Measurements from ENCODE around the gene OR2AE1. TPM values are rescaled to one million over a fixed set of nuclear protein-coding genes. Genes with fewer than 3 reads are reported as not detected.

OR2AE1 gene, protein sequence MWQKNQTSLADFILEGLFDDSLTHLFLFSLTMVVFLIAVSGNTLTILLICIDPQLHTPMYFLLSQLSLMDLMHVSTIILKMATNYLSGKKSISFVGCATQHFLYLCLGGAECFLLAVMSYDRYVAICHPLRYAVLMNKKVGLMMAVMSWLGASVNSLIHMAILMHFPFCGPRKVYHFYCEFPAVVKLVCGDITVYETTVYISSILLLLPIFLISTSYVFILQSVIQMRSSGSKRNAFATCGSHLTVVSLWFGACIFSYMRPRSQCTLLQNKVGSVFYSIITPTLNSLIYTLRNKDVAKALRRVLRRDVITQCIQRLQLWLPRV
- 0.23 and 0.26 TPM in 2 replicates for total RNA-seq

DNA sequence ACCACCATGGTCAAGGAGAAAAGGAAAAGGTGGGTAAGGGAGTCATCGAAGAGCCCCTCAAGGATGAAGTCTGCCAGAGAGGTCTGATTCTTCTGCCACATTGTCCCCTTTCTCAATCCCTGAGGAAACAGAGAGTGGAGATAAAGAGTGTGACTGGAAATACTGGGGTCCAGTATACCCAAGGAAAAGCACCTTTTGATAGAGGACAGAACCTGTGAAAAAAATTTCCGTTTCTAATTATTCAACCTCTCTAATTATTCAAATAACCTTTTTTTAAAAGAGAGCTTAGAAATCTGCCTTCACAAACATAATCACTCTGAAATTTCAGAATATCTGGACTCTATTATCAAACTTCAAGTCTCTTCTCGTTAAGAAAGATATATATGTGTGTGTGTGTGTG is at the start of gene OR2AE1:
OR2AE1 (minus strand) TSS at position 101 of the 400 bp plus-strand sequence; CDS start at position 101, 0 bp downstream.

DNA sequence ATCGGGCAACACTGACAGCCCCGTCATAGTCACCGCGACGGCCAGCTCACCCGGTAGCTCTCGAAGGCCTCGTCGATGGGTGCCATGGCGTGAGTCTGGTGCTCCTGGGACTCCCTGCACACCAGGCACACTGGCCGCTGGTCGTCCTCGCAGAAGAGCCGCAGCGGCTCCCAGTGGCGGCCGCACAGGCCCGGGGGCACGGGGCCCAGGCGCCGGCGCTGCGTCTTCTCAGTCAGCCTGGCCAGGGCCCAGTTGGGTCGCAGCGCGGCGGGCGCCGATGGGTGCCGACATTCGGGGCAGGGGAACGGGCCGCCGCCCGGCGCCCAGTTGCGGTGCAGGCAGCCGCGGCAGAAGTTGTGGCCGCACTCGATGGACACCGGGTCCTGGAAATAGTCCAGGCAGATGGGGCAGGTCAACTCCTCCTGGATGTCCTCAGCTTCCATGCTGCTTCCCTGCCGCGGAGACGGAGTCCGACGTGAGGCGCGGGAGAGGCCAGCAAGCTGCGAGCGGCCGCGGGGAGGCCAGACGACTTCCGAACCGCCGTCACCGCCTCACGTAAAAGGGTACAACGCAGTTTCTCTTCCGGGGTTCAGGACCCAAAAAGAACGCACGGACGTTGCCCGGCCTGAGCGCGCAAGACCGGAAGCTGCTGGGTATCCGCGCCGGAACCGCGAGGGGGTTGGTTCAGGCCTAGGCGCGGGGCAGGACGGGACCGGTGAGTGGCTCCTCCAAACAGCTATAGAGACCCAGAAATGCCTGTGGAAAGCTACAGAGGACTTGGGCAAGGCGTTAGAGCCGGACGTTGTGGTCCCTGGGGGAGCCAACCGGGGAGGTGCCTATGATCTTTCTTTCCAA is 42.4 kb upstream of the OR2AE1 start, which contains the start of gene TRIM4:
TRIM4 (minus strand) TSS at position 572 of the 855 bp plus-strand sequence; CDS start at position 443, 129 bp downstream.

Other genes with a start within 250 kb of the OR2AE1 start
- gene CYP3A5, start 197.0 kb downstream of the OR2AE1 start, total RNA-seq, result not detected in 2 replicates
- not detected in 2 replicates for gene CYP3A7, start 141.8 kb downstream of the OR2AE1 start, total RNA-seq
- not detected in 2 replicates for gene CYP3A4, start 92.8 kb downstream of the OR2AE1 start, total RNA-seq
- gene CYP3A43, start 49.0 kb downstream of the OR2AE1 start, total RNA-seq, result not detected in 2 replicates
- gene TRIM4, start 42.5 kb upstream of the OR2AE1 start, total RNA-seq, result 24.9 and 25.7 TPM in 2 replicates
- not detected in 2 replicates for gene GJC3, start 52.6 kb upstream of the OR2AE1 start, total RNA-seq
- gene AZGP1, start 99.0 kb upstream of the OR2AE1 start, total RNA-seq, result not detected in 2 replicates
- gene ZKSCAN1, start 138.6 kb upstream of the OR2AE1 start, total RNA-seq, result 45.3 and 50.1 TPM in 2 replicates
- gene ZSCAN21, start 172.7 kb upstream of the OR2AE1 start, total RNA-seq, result 7.6 and 10.4 TPM in 2 replicates
- 19.9 and 23.4 TPM in 2 replicates for gene ZNF3, start 204.7 kb upstream of the OR2AE1 start, total RNA-seq
- 61.5 and 69.7 TPM in 2 replicates for gene COPS6, start 211.9 kb upstream of the OR2AE1 start, total RNA-seq
- gene MCM7, start 224.4 kb upstream of the OR2AE1 start, total RNA-seq, result 30.6 and 31.6 TPM in 2 replicates
- 16.0 and 21.3 TPM in 2 replicates for gene AP4M1, start 224.6 kb upstream of the OR2AE1 start, total RNA-seq
- 63.1 and 64.4 TPM in 2 replicates for gene TAF6, start 242.3 kb upstream of the OR2AE1 start, total RNA-seq
- 29.6 and 41.7 TPM in 2 replicates for gene CNPY4, start 242.6 kb upstream of the OR2AE1 start, total RNA-seq
- 2.3 and 2.7 TPM in 2 replicates for gene MBLAC1, start 249.9 kb upstream of the OR2AE1 start, total RNA-seq

All from smooth muscle cell of the pulmonary artery (primary cell).